HepG2 (cell line): ENCODE measurements around the gene SFXN1. TPM values are rescaled to one million over a fixed set of nuclear protein-coding genes. Genes with fewer than 3 reads are reported as not detected.
A peak's percentile ranks its signal among the peaks of the same experiment; 100 is the strongest.

Experiments
- HMGA1 ChIP-seq: sonication (generic); formaldehyde crosslinking; conservative IDR thresholded peaks from 2 replicates; pipeline ENCODE4 v1.4.0; 2020; ENCODE audit warnings: missing genetic modification reagents
- HNRNPUL1 ChIP-seq: fragments of 200-400 bp; formaldehyde crosslinking; IDR thresholded peaks from 2 replicates; pipeline ENCODE4 v1.6.1; 2017; ENCODE audit warnings: low read depth, mild to moderate bottlenecking, low read length, moderate library complexity
- KMT2B ChIP-seq: IDR thresholded peaks from 2 replicates; pipeline ENCODE4 v1.6.1; 2016; ENCODE audit warnings: missing genetic modification reagents, missing compliant biosample characterization
- MAF1 ChIP-seq: sonication (generic); formaldehyde crosslinking; IDR thresholded peaks from 2 replicates; pipeline ENCODE4 v1.5.0; 2020; ENCODE audit warnings: missing genetic modification reagents, borderline replicate concordance
- PTBP1 ChIP-seq: fragments of 200-400 bp; formaldehyde crosslinking; IDR thresholded peaks from 2 replicates; pipeline ENCODE4 v1.6.1; 2018; ENCODE audit warnings: low read length, low read depth; ENCODE audit not compliant: poor library complexity, severe bottlenecking
- RBFOX2 ChIP-seq: fragments of 200-400 bp; formaldehyde crosslinking; IDR thresholded peaks from 2 replicates; pipeline ENCODE4 v1.6.1; 2017; ENCODE audit warnings: low read depth, mild to moderate bottlenecking, low read length
- RBM39 ChIP-seq: fragments of 200-400 bp; formaldehyde crosslinking; IDR thresholded peaks from one replicate; pipeline ENCODE4 v1.6.1; 2018; ENCODE audit warnings: antibody characterized with exemption, mild to moderate bottlenecking, low read depth, low read length; ENCODE audit not compliant: poor library complexity, severe bottlenecking
- RFXANK ChIP-seq: IDR thresholded peaks from 2 replicates; pipeline ENCODE4 v1.6.1; 2016
- SMC3 ChIP-seq: IDR thresholded peaks from 2 replicates; pipeline ENCODE4 v1.6.1; 2011; ENCODE audit warnings: low read length, improper control_type of control experiment
- ZFP1 ChIP-seq: IDR thresholded peaks from 2 replicates; pipeline ENCODE4 v1.6.1; 2016
- ZNF282 ChIP-seq: fragments of 450-650 bp; IDR thresholded peaks from 2 replicates; pipeline ENCODE4 v1.6.1; 2018; ENCODE audit not compliant: partially characterized antibody
- ZNF30 ChIP-seq: sonication (generic); formaldehyde crosslinking; IDR thresholded peaks from 2 replicates; pipeline ENCODE4 v1.5.0; 2020; ENCODE audit warnings: mild to moderate bottlenecking, missing genetic modification reagents
- ZNF547 ChIP-seq: sonication (generic); formaldehyde crosslinking; IDR thresholded peaks from 2 replicates; pipeline ENCODE4 v1.5.1; 2020; ENCODE audit warnings: mild to moderate bottlenecking, missing genetic modification reagents
- ZNF556 ChIP-seq: sonication (generic); formaldehyde crosslinking; IDR thresholded peaks from 2 replicates; pipeline ENCODE4 v1.4.0; 2020; ENCODE audit warnings: mild to moderate bottlenecking, missing genetic modification reagents, borderline replicate concordance
- ZSCAN21 ChIP-seq: sonication (generic); formaldehyde crosslinking; IDR thresholded peaks from 2 replicates; pipeline ENCODE4 v1.8.0; 2022; ENCODE audit warnings: mild to moderate bottlenecking, missing genetic modification reagents, moderate library complexity, borderline replicate concordance
- polyA plus RNA-seq, 8 experiments: library from polyadenylated mRNA; depleted of rRNA in 3 of 8; stranded (reverse) in 7 of 8; unstranded in 1 of 8; fragments of >200 nt; fragmentation: Illumina TruSeq in 4 of 8; extraction: Trizol in 4 of 8; gene quantifications; 2 replicates each; pipeline versions ENCODE4 v1.2.1 to v1.2.3, GENCODE V29; 2011 to 2016; ENCODE audit warnings: low read depth in 4 of 8, missing spikeins in 1 of 8, mixed read lengths in 1 of 8; ENCODE audit not compliant: insufficient read depth in 1 of 8
- total RNA-seq, 5 experiments: library from RNA; depleted of rRNA; stranded (reverse); fragments of >200 nt; fragmentation: Illumina TruSeq; extraction: Trizol; gene quantifications; 2 replicates each; pipeline ENCODE4 v1.2.3, GENCODE V29; 2016; ENCODE audit warnings: low read depth in 1 of 5
- TF ChIP-seq, protein P1 (sequence below): sonication (generic); formaldehyde crosslinking; IDR thresholded peaks from 2 replicates; pipeline ENCODE4 v1.8.0; 2022; ENCODE audit warnings: mild to moderate bottlenecking, missing genetic modification reagents, moderate library complexity
- TF ChIP-seq, protein P2 (sequence below): sonication (generic); formaldehyde crosslinking; IDR thresholded peaks from 2 replicates; pipeline ENCODE4 v1.5.0; 2020; ENCODE audit warnings: mild to moderate bottlenecking, missing genetic modification reagents
- TF ChIP-seq, protein P3 (sequence below): sonication (generic); IDR thresholded peaks from 2 replicates; pipeline ENCODE4 v1.6.1; 2016; ENCODE audit warnings: low read depth, borderline replicate concordance
- TF ChIP-seq, protein P4 (sequence below): IDR thresholded peaks from 2 replicates; pipeline ENCODE4 v1.6.1; 2012; ENCODE audit warnings: low read length, improper control_type of control experiment
- TF ChIP-seq, protein P5 (sequence below): sonication (generic); formaldehyde crosslinking; IDR thresholded peaks from 2 replicates; pipeline ENCODE4 v1.4.0; 2020; ENCODE audit warnings: missing genetic modification reagents
- TF ChIP-seq, protein P6 (sequence below): IDR thresholded peaks from 2 replicates; pipeline ENCODE4 v1.6.1; 2018; ENCODE audit warnings: missing genetic modification reagents, mild to moderate bottlenecking, missing compliant biosample characterization

The SFXN1 gene
- total and polyA plus RNA-seq, 2 of the 13 experiments (the other 11 are each of a cell fraction or from before 2014, with no cell fraction given), result 122 to 135 TPM

DNA sequence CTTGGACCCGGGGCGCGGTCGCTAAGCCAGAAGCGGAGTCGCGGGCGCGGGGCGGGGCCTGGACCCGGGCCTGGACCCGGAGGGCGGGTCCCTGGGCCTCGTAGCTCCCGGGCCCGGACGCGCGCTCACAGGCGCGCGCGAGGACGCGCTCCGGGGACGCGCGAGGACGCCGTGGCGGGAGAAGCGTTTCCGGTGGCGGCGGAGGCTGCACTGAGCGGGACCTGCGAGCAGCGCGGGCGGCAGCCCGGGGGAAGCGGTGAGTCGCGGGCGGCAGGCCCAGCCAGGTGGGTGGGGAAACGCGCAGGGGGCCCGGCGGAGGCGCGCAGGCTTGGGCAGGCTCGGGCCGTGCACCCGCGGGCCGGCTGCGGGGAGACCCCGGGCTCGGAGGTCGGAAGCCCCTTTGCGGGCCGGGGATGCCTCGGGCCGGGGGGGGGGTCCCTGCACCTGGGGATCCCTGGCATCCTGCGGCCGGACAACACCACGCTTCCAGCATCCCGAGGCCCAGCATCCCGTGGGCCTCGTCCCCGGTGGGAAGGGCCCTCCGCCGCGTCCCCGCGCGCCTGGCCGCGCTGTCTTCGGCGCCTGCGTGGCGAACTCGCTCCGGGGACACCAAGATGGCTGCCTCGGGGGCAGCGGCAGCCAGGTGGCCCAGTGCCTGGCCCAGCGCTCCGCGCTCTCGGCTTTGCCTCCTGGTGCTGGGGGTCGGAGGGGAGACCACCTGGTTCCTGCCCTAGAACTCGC is at the start of gene SFXN1 (continued):
- TF ChIP-seq RBM39, result peak; percentile 40
- no peak for TF ChIP-seq HMGA1 (CRISPR knock-in tag)
- peak; percentile 87 for TF ChIP-seq RBFOX2
- peak; percentile 61; the same call in 1 of the 2 replicates for TF ChIP-seq ZSCAN21 (CRISPR knock-in tag)
- TF ChIP-seq KMT2B, result no peak; the same call in 1 of the 2 replicates
- TF ChIP-seq ZNF282, result no peak
- TF ChIP-seq RFXANK (CRISPR knock-in tag), result no peak
- no peak for TF ChIP-seq HNRNPUL1
- TF ChIP-seq ZFP1, result no peak
- TF ChIP-seq, protein P1, sequence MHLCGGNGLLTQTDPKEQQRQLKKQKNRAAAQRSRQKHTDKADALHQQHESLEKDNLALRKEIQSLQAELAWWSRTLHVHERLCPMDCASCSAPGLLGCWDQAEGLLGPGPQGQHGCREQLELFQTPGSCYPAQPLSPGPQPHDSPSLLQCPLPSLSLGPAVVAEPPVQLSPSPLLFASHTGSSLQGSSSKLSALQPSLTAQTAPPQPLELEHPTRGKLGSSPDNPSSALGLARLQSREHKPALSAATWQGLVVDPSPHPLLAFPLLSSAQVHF (CRISPR knock-in tag), result no peak
- TF ChIP-seq, protein P2, sequence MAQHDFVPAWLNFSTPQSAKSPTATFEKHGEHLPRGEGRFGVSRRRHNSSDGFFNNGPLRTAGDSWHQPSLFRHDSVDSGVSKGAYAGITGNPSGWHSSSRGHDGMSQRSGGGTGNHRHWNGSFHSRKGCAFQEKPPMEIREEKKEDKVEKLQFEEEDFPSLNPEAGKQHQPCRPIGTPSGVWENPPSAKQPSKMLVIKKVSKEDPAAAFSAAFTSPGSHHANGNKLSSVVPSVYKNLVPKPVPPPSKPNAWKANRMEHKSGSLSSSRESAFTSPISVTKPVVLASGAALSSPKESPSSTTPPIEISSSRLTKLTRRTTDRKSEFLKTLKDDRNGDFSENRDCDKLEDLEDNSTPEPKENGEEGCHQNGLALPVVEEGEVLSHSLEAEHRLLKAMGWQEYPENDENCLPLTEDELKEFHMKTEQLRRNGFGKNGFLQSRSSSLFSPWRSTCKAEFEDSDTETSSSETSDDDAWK, result no peak
- TF ChIP-seq, protein P3, sequence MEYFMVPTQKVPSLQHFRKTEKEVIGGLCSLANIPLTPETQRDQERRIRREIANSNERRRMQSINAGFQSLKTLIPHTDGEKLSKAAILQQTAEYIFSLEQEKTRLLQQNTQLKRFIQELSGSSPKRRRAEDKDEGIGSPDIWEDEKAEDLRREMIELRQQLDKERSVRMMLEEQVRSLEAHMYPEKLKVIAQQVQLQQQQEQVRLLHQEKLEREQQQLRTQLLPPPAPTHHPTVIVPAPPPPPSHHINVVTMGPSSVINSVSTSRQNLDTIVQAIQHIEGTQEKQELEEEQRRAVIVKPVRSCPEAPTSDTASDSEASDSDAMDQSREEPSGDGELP, result no peak
- TF ChIP-seq PTBP1, result no peak
- TF ChIP-seq, protein P4, sequence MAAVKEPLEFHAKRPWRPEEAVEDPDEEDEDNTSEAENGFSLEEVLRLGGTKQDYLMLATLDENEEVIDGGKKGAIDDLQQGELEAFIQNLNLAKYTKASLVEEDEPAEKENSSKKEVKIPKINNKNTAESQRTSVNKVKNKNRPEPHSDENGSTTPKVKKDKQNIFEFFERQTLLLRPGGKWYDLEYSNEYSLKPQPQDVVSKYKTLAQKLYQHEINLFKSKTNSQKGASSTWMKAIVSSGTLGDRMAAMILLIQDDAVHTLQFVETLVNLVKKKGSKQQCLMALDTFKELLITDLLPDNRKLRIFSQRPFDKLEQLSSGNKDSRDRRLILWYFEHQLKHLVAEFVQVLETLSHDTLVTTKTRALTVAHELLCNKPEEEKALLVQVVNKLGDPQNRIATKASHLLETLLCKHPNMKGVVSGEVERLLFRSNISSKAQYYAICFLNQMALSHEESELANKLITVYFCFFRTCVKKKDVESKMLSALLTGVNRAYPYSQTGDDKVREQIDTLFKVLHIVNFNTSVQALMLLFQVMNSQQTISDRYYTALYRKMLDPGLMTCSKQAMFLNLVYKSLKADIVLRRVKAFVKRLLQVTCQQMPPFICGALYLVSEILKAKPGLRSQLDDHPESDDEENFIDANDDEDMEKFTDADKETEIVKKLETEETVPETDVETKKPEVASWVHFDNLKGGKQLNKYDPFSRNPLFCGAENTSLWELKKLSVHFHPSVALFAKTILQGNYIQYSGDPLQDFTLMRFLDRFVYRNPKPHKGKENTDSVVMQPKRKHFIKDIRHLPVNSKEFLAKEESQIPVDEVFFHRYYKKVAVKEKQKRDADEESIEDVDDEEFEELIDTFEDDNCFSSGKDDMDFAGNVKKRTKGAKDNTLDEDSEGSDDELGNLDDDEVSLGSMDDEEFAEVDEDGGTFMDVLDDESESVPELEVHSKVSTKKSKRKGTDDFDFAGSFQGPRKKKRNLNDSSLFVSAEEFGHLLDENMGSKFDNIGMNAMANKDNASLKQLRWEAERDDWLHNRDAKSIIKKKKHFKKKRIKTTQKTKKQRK, result no peak
- TF ChIP-seq, protein P5, sequence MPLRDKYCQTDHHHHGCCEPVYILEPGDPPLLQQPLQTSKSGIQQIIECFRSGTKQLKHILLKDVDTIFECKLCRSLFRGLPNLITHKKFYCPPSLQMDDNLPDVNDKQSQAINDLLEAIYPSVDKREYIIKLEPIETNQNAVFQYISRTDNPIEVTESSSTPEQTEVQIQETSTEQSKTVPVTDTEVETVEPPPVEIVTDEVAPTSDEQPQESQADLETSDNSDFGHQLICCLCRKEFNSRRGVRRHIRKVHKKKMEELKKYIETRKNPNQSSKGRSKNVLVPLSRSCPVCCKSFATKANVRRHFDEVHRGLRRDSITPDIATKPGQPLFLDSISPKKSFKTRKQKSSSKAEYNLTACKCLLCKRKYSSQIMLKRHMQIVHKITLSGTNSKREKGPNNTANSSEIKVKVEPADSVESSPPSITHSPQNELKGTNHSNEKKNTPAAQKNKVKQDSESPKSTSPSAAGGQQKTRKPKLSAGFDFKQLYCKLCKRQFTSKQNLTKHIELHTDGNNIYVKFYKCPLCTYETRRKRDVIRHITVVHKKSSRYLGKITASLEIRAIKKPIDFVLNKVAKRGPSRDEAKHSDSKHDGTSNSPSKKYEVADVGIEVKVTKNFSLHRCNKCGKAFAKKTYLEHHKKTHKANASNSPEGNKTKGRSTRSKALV (CRISPR knock-in tag), result 0 out of 2 replicates have a peak, but pooled peaks have one; percentile 25
- no peak for TF ChIP-seq ZNF30 (CRISPR knock-in tag)
- TF ChIP-seq ZNF547 (CRISPR knock-in tag), result peak; percentile 42; the same call in 1 of the 2 replicates
- no peak for TF ChIP-seq MAF1 (CRISPR knock-in tag)
- TF ChIP-seq SMC3, result no peak
- no peak for TF ChIP-seq ZNF556 (CRISPR knock-in tag)
- TF ChIP-seq, protein P6, sequence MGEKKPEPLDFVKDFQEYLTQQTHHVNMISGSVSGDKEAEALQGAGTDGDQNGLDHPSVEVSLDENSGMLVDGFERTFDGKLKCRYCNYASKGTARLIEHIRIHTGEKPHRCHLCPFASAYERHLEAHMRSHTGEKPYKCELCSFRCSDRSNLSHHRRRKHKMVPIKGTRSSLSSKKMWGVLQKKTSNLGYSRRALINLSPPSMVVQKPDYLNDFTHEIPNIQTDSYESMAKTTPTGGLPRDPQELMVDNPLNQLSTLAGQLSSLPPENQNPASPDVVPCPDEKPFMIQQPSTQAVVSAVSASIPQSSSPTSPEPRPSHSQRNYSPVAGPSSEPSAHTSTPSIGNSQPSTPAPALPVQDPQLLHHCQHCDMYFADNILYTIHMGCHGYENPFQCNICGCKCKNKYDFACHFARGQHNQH (CRISPR knock-in tag), result no peak
